Psoas muscle (tissue), 8 donors: ENCODE measurements around the gene DCANP1. TPM values are rescaled to one million over a fixed set of nuclear protein-coding genes. Genes with fewer than 3 reads are reported as not detected.

Experiments
- ATAC-seq, 4 donors: fragments of 200-7000 bp; cut with Tn5 transposase; one replicate each; pipeline ENCODE4 v1.9.1; 2020; ENCODE audit warnings: moderate library complexity in 3 of 4, mild to moderate bottlenecking in 2 of 4
- DNase-seq, 2 donors: peaks; one replicate each; pipeline ENCODE4 v3.0.0-alpha.2; 2020
- H3K27ac ChIP-seq: fragments of 200-600 bp; one replicate; pipeline ENCODE4 v1.8.0; 2022
- H3K27me3 ChIP-seq, 3 donors: fragments of 200-600 bp in 1 of 3; one replicate each; pipeline versions ENCODE4 v1.6.1 to v1.8.0; 2013 to 2022; ENCODE audit warnings: low read length in 2 of 3, mild to moderate bottlenecking in 2 of 3, moderate library complexity in 1 of 3; ENCODE audit not compliant: insufficient read depth in 3 of 3
- H3K36me3 ChIP-seq, 2 donors: fragments of 200-600 bp in 1 of 2; one replicate each; pipeline versions ENCODE4 v1.6.1 to v1.8.0; 2013 to 2022; ENCODE audit warnings: low read depth in 1 of 2, mild to moderate bottlenecking in 1 of 2, moderate library complexity in 1 of 2; ENCODE audit not compliant: insufficient read depth in 1 of 2
- H3K4me1 ChIP-seq: fragments of 200-600 bp; one replicate; pipeline ENCODE4 v1.8.0; 2022
- H3K4me3 ChIP-seq: fragments of 200-600 bp; one replicate; pipeline ENCODE4 v1.8.0; 2022; ENCODE audit warnings: mild to moderate bottlenecking
- H3K9me3 ChIP-seq: fragments of 200-600 bp; one replicate; pipeline ENCODE4 v1.8.0; 2022
- CTCF ChIP-seq: fragments of 200-600 bp; IDR thresholded peaks from one replicate; pipeline ENCODE4 v1.8.0; 2022; ENCODE audit warnings: antibody characterized with exemption
- WGBS, 3 donors: extraction: QIAGEN DNeasy Blood & Tissue Kit; methylation state at CpG; one replicate each; pipeline versions ENCODE4 v1.1.6 to v1.1.7; 2013; 5-methylcytosine and 5-hydroxymethylcytosine counted together
- intact Hi-C, 2 donors: fragments of 100-400 bp; cut with DNase I; formaldehyde crosslinking; loops; one replicate each; pipeline versions ENCODE4 v1.11.0 to v1.14.2; 2022
- polyA plus RNA-seq, 3 donors: library from polyadenylated mRNA; stranded (reverse); fragments of 200-250 nt; gene quantifications; one replicate each; pipeline ENCODE4 v1.2.3, GENCODE V29; 2013
- total RNA-seq, 4 donors: library from RNA; stranded (reverse); fragmentation: NEBNext Ultra II Directional in 2 of 4; extraction: Animal tissue kit (Norgen Biotek cat#: 25700) in 2 of 4; gene quantifications; one replicate each; pipeline versions ENCODE4 v1.2.1 to v1.2.4, GENCODE V29; 2021 to 2023
- donor health status: healthy with polysubstance abuse.
- donor health status: DM: no; HTN: no; CAD: no; lungs with moderate emphysema.
- donor health status: Bipolar disorder and iron deficiency.
- donor health status: healthy.
- donor health status: DM: yes; HTN: yes; CAD: no.
- donor health status: DM: no; HTN: no; CAD: no.
- donor health status: DM: no; HTN: no; CAD: no.
- donor health status: DM: yes; HTN: yes; CAD: no.

The DCANP1 gene
- total and polyA plus RNA-seq, 7 donors = 0.01 TPM; not detected in 6

GRCh38 chr5:135473956-135474670 lies 27.0 kb upstream of the DCANP1 start:
- Histone ChIP-seq H3K27me3 (peaks cover 0 to 16% (median 5%) of the 10 kb centered on the region in 3 donors), H3K27ac (no peak overlapping the region), H3K4me1 (no peaks in the 10 kb centered on the region), H3K9me3 (no peaks in the 10 kb centered on the region), H3K4me3 (no peak overlapping the region), H3K36me3 (no peaks in the 10 kb centered on the region)
- TF ChIP-seq CTCF = no peak
- WGBS, 3 donors = 81 to 90% (median 86%) methylated on average over 12 of the region's 12 CpGs
- ATAC-seq (no peak), DNase-seq (no peak)
- intact Hi-C loops = no loop called here

GRCh38 chr5:135472141-135472540 lies 25.0 kb upstream of the DCANP1 start:
- DNase-seq = no peak
- no peak overlapping the region for H3K4me3 ChIP-seq
- intact Hi-C loops = no loop called here
- TF ChIP-seq CTCF = no peak
- no peak overlapping the region for H3K27ac ChIP-seq
- peaks cover 0 to 9% (median 0%) of the 10 kb centered on the region in 3 donors for H3K27me3 ChIP-seq
- H3K4me1 ChIP-seq = no peaks in the 10 kb centered on the region
- WGBS, 3 donors = 81 to 88% (median 86%) methylated on average over 5 of the region's 5 CpGs
- no peaks in the 10 kb centered on the region for H3K9me3 ChIP-seq
- H3K36me3 ChIP-seq = no peaks in the 10 kb centered on the region
- ATAC-seq = no peak

- no peaks in the 10 kb centered on the region for H3K36me3 ChIP-seq
- H3K9me3 ChIP-seq = no peaks in the 10 kb centered on the region
- intact Hi-C loops = no loop called here
- WGBS, 3 donors = 81 to 82% (median 81%) methylated on average over 4 of the region's 4 CpGs
- H3K27me3 ChIP-seq = peaks cover 0 to 11% (median 0%) of the 10 kb centered on the region in 3 donors
- no peak overlapping the region for H3K27ac ChIP-seq
- TF ChIP-seq CTCF = no peak
- ATAC-seq (no peak), DNase-seq (no peak)
- no peaks in the 10 kb centered on the region for H3K4me1 ChIP-seq
- no peak overlapping the region for H3K4me3 ChIP-seq
These were observed 24.6 kb upstream of the DCANP1 start for GRCh38 chr5:135471726-135472125.

- Histone ChIP-seq H3K27me3 (peaks cover 0 to 19% (median 0%) of the 10 kb centered on the region in 3 donors), H3K9me3 (no peaks in the 10 kb centered on the region), H3K4me1 (no peaks in the 10 kb centered on the region), H3K27ac (no peak overlapping the region), H3K36me3 (no peaks in the 10 kb centered on the region), H3K4me3 (no peak overlapping the region)
- ATAC-seq (no peak), DNase-seq (no peak)
- TF ChIP-seq CTCF = no peak
- 79 to 86% (median 84%) methylated on average over 5 of the region's 5 CpGs for WGBS, 3 donors
- intact Hi-C loops = loop anchor here in 1 of 2 donors (5.0 kb wide), 1 partner anchor 357 kb away; no protein-coding TSS in a partner anchor
These were observed 22.8 kb upstream of the DCANP1 start for GRCh38 chr5:135469911-135470310.
